HEK293 (cell line): Measurements from ENCODE around the gene RNU6-7.

Source experiments
- CTCF ChIA-PET: fragments of 350-600 bp; formaldehyde crosslinking; extraction: SDS; loops from one replicate; lab custom pipeline; 2021; ENCODE audit warnings: antibody characterized with exemption; lab: Yijun Ruan, JAX
- POLR2A ChIA-PET: fragments of 300-600 bp; formaldehyde crosslinking; extraction: SDS; loops from one replicate; lab custom pipeline; 2020; ENCODE audit warnings: antibody characterized with exemption, inconsistent platforms; lab: Yijun Ruan, JAX
- H3K27ac ChIP-seq: fragments of 200-500 bp; sonication (Bioruptor generic); 2 replicates; pipeline ENCODE4 v1.5.1; 2014; ENCODE audit warnings: low read depth, low read length, control low read depth, inconsistent platforms; ENCODE audit errors: extremely low read depth
- H3K36me3 ChIP-seq, 2 experiments: fragments of 200-500 bp in 1 of 2; sonication (Bioruptor generic) in 1 of 2; 1 replicate in 1 of 2; 2 replicates in 1 of 2; pipeline ENCODE4 v1.5.1; 2014 to 2017; ENCODE audit warnings: inconsistent platforms in 2 of 2, low read length in 2 of 2; ENCODE audit not compliant: control insufficient read depth in 2 of 2, insufficient read depth in 1 of 2
- H3K4me1 ChIP-seq: fragments of 200-500 bp; sonication (Bioruptor generic); 2 replicates; pipeline ENCODE4 v1.5.1; 2014; ENCODE audit warnings: mild to moderate bottlenecking, low read length, inconsistent platforms; ENCODE audit not compliant: control insufficient read depth, insufficient read depth
- H3K4me3 ChIP-seq: 2 replicates; pipeline ENCODE4 v1.5.1; 2011; ENCODE audit warnings: low read depth, mild to moderate bottlenecking, control low read depth, low read length, moderate library complexity
- H3K9me3 ChIP-seq: fragments of 200-500 bp; sonication (Bioruptor generic); 2 replicates; pipeline ENCODE4 v1.5.1; 2014; ENCODE audit warnings: low read depth, low read length, inconsistent platforms; ENCODE audit not compliant: control insufficient read depth, insufficient read depth
- BCL11A ChIP-seq: fragments of 450-650 bp; formaldehyde crosslinking; IDR thresholded peaks from 2 replicates; pipeline ENCODE4 v1.5.1; 2016; ENCODE audit warnings: low read depth, missing biosample characterization, missing genetic modification characterization
- EGR2 ChIP-seq: fragments of 450-650 bp; formaldehyde crosslinking; IDR thresholded peaks from 2 replicates; pipeline ENCODE4 v1.5.1; 2016; ENCODE audit warnings: low read depth, missing biosample characterization, missing genetic modification characterization
- SALL2 ChIP-seq: fragments of 450-650 bp; formaldehyde crosslinking; IDR thresholded peaks from 2 replicates; pipeline ENCODE4 v1.5.0; 2017; ENCODE audit warnings: missing biosample characterization, mild to moderate bottlenecking, missing genetic modification characterization, borderline replicate concordance
- WT1 ChIP-seq: fragments of 450-650 bp; formaldehyde crosslinking; IDR thresholded peaks from 2 replicates; pipeline ENCODE4 v1.5.1; 2016; ENCODE audit warnings: missing biosample characterization, missing genetic modification characterization
- ZNF133 ChIP-seq: fragments of 450-650 bp; formaldehyde crosslinking; IDR thresholded peaks from 2 replicates; pipeline ENCODE4 v1.5.1; 2016; ENCODE audit warnings: missing biosample characterization, missing genetic modification characterization
- ZNF138 ChIP-seq: fragments of 450-650 bp; formaldehyde crosslinking; IDR thresholded peaks from 2 replicates; pipeline ENCODE4 v1.5.1; 2016; ENCODE audit warnings: missing biosample characterization, missing genetic modification characterization, borderline replicate concordance
- ZNF174 ChIP-seq: fragments of 450-650 bp; formaldehyde crosslinking; IDR thresholded peaks from 2 replicates; pipeline ENCODE4 v1.5.0; 2017; ENCODE audit warnings: missing biosample characterization, mild to moderate bottlenecking, missing genetic modification characterization
- ZNF184 ChIP-seq: fragments of 450-650 bp; IDR thresholded peaks from 2 replicates; pipeline ENCODE4 v1.5.1; 2018; ENCODE audit warnings: missing biosample characterization, mild to moderate bottlenecking, missing genetic modification characterization
- ZNF2 ChIP-seq: fragments of 450-650 bp; formaldehyde crosslinking; IDR thresholded peaks from 2 replicates; pipeline ENCODE4 v1.5.1; 2016; ENCODE audit warnings: missing biosample characterization, missing genetic modification characterization
- ZNF610 ChIP-seq: fragments of 450-650 bp; formaldehyde crosslinking; IDR thresholded peaks from 2 replicates; pipeline ENCODE4 v1.5.1; 2016; ENCODE audit warnings: missing biosample characterization, missing genetic modification characterization, borderline replicate concordance
- ZNF777 ChIP-seq: fragments of 450-650 bp; formaldehyde crosslinking; IDR thresholded peaks from 2 replicates; pipeline ENCODE4 v1.5.1; 2017; ENCODE audit warnings: missing biosample characterization, missing genetic modification characterization, borderline replicate concordance
- ZSCAN23 ChIP-seq: fragments of 450-650 bp; formaldehyde crosslinking; IDR thresholded peaks from 2 replicates; pipeline ENCODE4 v1.5.1; 2016; ENCODE audit warnings: missing biosample characterization, missing genetic modification characterization
- TF ChIP-seq, protein P1 (sequence below): fragments of 450-650 bp; formaldehyde crosslinking; IDR thresholded peaks from 2 replicates; pipeline ENCODE4 v1.5.1; 2016; ENCODE audit warnings: missing biosample characterization, missing genetic modification characterization
- TF ChIP-seq, protein P2 (sequence below): fragments of 450-650 bp; formaldehyde crosslinking; conservative IDR thresholded peaks from 2 replicates; pipeline ENCODE4 v1.5.1; 2016; ENCODE audit warnings: low read depth, missing biosample characterization, missing genetic modification characterization
- TF ChIP-seq, protein P3 (sequence below): fragments of 450-650 bp; formaldehyde crosslinking; IDR thresholded peaks from 2 replicates; pipeline ENCODE4 v1.5.1; 2016; ENCODE audit warnings: missing biosample characterization, missing genetic modification characterization
- TF ChIP-seq, protein P4 (sequence below): fragments of 450-650 bp; formaldehyde crosslinking; IDR thresholded peaks from 2 replicates; pipeline ENCODE4 v1.5.1; 2016; ENCODE audit warnings: missing biosample characterization, missing genetic modification characterization

Gene RNU6-7

DNA sequence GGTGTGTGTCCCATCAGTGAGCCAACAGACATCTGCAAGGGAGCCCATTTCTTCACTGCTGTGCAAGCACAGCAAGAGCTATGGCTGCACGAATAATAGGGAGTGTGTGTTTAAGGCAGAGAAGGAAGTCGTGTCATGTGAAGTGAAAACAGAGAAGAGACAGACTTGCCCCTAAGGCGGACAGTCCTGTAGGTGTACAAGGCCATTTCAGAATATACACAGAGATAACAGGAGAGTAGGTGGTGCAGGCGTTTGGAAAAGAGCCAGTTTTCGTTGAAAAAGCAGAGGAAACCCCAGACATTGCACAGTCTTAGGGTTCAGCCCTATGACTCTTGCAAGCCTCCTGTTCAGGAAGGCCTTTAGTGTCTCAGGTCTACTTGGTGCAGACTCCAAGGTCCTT, 47.5 kb downstream of the RNU6-7 start:
- no peak overlapping the region for H3K27ac ChIP-seq
- no peaks in the 10 kb centered on the region for H3K4me1 ChIP-seq
- ChIA-PET CTCF (interaction anchor here (0.5 to 1.4 kb wide), 2 partner anchors 290 to 310 kb away, joined by 3 to 4 read pairs; no protein-coding TSS in a partner anchor), POLR2A (no interaction called here)
- peak; percentile 59 for TF ChIP-seq EGR2 (tag by site-specific recombination)
- no peak for TF ChIP-seq ZNF777
- no peaks in the 10 kb centered on the region for H3K36me3 ChIP-seq
- no peak overlapping the region for H3K4me3 ChIP-seq
- H3K9me3 ChIP-seq: no peaks in the 10 kb centered on the region

DNA sequence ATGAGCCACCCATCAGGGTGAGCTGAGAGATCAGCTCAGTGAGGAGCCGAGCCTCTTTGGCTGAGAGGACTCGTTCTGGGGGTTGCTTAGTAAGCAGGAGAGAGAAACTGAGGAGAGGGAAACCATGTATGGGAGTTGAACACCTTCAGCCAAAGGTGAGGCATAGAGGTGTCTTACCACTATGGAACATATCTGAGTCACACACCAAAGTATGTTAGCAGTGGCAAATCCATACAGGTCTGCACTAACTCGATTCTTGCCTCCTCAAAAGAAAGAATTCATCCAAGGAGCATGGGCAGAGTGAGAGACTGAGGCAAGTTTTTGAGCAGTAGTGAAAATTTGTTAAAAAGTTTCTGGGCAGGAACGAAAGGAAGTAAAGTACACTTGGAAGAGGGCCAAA, 47.9 kb downstream of the RNU6-7 start:
- H3K4me3 ChIP-seq: no peak overlapping the region
- H3K27ac ChIP-seq: no peak overlapping the region
- H3K4me1 ChIP-seq: no peaks in the 10 kb centered on the region
- no peaks in the 10 kb centered on the region for H3K9me3 ChIP-seq
- CTCF ChIA-PET: interaction anchor here (0.5 to 5.6 kb wide), 5 partner anchors 176 to 324 kb away, joined by 3 to 38 read pairs (median 13); no protein-coding TSS in a partner anchor
- POLR2A ChIA-PET: no interaction called here
- H3K36me3 ChIP-seq: no peaks in the 10 kb centered on the region
- TF ChIP-seq, protein P1, sequence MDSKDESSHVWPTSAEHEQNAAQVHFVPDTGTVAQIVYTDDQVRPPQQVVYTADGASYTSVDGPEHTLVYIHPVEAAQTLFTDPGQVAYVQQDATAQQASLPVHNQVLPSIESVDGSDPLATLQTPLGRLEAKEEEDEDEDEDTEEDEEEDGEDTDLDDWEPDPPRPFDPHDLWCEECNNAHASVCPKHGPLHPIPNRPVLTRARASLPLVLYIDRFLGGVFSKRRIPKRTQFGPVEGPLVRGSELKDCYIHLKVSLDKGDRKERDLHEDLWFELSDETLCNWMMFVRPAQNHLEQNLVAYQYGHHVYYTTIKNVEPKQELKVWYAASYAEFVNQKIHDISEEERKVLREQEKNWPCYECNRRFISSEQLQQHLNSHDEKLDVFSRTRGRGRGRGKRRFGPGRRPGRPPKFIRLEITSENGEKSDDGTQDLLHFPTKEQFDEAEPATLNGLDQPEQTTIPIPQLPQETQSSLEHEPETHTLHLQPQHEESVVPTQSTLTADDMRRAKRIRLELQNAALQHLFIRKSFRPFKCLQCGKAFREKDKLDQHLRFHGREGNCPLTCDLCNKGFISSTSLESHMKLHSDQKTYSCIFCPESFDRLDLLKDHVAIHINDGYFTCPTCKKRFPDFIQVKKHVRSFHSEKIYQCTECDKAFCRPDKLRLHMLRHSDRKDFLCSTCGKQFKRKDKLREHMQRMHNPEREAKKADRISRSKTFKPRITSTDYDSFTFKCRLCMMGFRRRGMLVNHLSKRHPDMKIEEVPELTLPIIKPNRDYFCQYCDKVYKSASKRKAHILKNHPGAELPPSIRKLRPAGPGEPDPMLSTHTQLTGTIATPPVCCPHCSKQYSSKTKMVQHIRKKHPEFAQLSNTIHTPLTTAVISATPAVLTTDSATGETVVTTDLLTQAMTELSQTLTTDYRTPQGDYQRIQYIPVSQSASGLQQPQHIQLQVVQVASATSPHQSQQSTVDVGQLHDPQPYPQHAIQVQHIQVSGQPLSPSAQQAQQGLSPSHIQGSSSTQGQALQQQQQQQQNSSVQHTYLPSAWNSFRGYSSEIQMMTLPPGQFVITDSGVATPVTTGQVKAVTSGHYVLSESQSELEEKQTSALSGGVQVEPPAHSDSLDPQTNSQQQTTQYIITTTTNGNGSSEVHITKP (tag by site-specific recombination): no peak
- TF ChIP-seq, protein P2, sequence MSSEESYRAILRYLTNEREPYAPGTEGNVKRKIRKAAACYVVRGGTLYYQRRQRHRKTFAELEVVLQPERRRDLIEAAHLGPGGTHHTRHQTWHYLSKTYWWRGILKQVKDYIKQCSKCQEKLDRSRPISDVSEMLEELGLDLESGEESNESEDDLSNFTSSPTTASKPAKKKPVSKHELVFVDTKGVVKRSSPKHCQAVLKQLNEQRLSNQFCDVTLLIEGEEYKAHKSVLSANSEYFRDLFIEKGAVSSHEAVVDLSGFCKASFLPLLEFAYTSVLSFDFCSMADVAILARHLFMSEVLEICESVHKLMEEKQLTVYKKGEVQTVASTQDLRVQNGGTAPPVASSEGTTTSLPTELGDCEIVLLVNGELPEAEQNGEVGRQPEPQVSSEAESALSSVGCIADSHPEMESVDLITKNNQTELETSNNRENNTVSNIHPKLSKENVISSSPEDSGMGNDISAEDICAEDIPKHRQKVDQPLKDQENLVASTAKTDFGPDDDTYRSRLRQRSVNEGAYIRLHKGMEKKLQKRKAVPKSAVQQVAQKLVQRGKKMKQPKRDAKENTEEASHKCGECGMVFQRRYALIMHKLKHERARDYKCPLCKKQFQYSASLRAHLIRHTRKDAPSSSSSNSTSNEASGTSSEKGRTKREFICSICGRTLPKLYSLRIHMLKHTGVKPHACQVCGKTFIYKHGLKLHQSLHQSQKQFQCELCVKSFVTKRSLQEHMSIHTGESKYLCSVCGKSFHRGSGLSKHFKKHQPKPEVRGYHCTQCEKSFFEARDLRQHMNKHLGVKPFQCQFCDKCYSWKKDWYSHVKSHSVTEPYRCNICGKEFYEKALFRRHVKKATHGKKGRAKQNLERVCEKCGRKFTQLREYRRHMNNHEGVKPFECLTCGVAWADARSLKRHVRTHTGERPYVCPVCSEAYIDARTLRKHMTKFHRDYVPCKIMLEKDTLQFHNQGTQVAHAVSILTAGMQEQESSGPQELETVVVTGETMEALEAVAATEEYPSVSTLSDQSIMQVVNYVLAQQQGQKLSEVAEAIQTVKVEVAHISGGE (tag by site-specific recombination): no peak
- TF ChIP-seq SALL2 (tag by site-specific recombination) (no peak), ZNF133 (tag by site-specific recombination) (no peak), ZNF138 (tag by site-specific recombination) (no peak), ZNF184 (tag by site-specific recombination) (no peak), ZNF174 (no peak), BCL11A (tag by site-specific recombination) (no peak), ZSCAN23 (tag by site-specific recombination) (no peak), WT1 (no peak), ZNF2 (tag by site-specific recombination) (no peak), ZNF610 (no peak)
- TF ChIP-seq, protein P3, sequence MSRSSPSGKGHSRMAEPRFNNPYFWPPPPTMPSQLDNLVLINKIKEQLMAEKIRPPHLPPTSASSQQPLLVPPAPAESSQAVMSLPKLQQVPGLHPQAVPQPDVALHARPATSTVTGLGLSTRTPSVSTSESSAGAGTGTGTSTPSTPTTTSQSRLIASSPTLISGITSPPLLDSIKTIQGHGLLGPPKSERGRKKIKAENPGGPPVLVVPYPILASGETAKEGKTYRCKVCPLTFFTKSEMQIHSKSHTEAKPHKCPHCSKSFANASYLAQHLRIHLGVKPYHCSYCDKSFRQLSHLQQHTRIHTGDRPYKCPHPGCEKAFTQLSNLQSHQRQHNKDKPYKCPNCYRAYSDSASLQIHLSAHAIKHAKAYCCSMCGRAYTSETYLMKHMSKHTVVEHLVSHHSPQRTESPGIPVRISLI (tag by site-specific recombination): no peak
- TF ChIP-seq, protein P4, sequence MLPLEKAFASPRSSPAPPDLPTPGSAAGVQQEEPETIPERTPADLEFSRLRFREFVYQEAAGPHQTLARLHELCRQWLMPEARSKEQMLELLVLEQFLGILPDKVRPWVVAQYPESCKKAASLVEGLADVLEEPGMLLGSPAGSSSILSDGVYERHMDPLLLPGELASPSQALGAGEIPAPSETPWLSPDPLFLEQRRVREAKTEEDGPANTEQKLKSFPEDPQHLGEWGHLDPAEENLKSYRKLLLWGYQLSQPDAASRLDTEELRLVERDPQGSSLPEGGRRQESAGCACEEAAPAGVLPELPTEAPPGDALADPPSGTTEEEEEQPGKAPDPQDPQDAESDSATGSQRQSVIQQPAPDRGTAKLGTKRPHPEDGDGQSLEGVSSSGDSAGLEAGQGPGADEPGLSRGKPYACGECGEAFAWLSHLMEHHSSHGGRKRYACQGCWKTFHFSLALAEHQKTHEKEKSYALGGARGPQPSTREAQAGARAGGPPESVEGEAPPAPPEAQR (tag by site-specific recombination): no peak
